GM21529 (cell line): ENCODE measurements around the gene NLE1.
"Not testable (repeated sequence)": the region's sequence is repeated elsewhere in the genome, so short reads cannot be mapped to it uniquely, and the experiment has no call there.

ENCODE experiments used
- ATAC-seq: cut with Tn5 transposase; IDR thresholded peaks from one replicate; pipeline ENCODE4 v1.9.1; 2021; ENCODE audit not compliant: unreplicated experiment

Gene NLE1

DNA sequence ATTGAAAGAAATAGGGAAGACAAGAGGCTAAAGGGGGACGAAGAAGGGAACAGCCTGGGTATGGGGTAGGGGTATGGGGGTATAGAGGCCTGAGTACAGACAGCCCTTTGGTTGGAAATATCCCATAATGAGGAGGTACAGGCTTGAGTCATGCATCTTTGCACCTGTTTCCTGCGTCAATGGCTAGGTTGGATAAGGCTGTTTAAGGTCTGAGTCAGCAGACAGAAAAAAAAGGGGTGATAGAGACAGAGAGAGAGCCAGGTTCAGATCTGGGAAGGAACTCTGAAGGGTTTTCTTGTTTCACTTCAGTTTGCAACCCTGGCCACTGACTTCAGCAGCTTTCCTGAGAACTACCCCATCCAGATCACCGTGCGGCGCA, 12.1 kb downstream of the NLE1 start:
- ATAC-seq: no peak

DNA sequence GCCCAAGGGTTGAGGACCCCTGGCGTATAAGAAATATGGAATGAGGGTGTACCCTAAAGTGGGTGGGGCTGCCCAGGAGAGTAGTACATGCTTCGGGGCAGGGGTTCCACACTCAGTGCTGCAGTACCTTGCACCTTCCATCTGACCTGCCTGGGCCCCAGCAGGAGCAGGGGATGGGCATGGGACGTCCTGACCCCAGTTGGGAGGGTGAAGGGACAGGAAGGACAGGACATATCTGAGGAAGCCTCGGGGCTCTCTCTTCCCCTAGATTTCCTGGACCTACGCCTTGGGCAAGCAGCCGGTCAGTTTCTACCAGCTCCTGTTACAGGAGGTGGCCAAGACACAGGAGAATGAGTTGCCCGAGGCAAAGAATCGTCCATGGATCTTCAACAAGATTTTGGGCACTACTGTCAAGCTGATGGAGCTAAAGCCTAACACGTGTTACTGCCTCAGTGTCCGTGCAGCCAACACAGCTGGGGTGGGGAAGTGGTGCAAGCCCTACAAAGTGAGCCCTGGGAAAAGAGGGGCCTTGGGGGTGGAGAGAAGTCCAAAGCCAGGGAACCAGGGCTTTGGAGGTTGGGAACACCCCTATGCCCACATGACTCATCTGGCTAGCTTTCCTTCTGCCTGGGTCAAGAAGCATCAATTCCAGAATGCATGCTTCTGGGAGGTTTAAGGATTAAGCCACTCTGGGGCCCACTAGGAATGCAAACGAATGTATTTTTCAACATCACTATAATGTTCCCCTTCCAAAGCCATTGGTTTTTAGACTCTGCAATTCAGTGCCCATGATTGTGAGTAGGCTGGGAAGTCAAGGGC, 12.7 kb downstream of the NLE1 start:
- no peak for ATAC-seq

DNA sequence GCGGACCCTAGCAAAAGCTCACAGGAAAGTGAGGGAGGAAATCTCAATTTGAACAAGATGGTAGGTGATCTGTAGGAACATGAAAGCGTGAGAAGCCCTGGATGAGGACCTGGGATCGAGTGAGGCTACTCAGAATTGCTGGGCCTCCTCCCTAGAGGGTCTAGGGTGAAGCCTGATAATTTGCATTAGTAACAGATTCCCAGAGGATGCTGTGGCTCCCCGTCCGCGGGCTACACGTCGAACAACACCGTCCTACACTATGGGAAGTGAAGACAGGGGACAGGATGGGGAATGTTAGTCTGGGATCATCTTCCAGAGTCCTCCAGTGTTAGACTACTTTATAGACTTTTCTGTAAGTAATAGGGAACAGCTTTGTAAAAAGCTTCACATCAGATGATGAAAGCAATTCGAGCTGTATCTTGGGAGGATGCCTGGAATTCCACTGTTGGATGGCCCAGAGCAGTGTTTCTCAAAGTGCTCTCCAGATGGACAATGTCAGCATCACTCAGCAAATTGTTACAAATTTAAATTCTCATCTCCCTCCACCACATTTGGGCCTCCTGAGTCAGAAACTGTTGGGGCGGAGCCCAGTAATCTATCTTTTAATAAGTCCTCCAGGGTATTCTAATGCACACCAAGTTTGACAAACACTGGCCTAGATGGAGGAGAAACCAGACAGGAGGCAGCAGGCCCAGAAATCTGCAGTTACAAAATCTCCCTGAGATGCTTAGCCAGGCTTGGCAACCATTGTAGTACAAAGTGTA, 14.2 kb downstream of the NLE1 start:
- ATAC-seq: no peak

DNA sequence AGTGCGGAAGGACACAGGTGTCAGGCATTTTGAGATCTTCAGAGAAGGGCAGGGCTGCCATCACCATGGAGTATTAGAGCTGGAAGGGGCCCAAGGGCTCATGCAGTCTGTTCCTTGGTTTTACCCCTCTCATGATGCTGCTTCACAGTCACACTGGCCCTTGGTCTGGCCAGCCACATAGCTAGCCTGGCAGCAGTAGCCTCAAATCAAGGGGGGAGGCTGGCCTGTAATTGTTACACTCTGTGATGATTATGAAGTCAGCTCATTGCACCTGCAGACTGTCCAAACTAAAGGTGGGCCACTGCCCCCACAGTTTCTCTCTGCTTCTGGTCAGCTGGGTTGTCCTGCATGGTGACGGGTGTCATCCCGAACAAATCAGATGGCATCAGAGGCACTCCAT, 20.8 kb downstream of the NLE1 start, which contains the start of gene FNDC8:
FNDC8 (plus strand) TSS at position 301 of the 400 bp plus-strand sequence; CDS start at position 380, 79 bp downstream.
- no peak for ATAC-seq

DNA sequence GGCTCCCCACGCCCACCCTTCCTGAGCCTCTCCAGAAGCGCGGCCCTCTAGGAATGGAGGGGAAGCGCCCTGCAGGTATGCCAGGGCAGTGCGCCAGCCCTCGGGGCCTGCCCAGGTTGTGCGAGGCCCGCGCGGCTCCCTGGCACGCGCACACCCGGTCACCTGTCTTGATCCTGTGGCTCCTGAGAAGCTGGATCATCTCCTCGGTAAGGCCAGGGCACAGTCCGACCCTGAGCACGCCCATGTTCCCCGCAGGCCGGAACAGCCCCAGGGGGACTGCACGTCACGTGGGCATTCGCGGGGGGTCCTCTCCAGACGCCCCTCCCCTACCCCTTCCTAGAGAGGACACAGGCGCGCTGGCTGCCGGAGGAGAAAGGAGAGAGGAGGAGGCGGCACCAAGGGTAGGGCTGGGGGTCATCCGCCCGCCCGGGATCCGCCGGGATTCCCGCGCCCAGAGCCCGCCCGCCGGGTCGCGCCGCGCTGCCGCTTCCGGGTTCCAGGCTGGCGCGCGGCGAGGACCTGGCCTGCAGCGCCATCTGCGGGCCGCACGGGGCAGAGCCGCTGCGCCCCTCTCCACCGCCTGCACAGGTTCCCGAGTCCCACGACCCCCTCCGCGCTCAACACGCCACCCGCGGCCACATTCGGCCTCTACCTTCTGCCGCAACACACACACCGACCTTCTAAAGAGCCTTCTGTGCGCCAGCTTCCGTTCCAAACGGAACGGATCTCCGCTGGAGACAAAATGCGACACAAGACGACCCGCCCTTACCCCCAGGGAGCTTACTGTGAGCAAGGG, 22.5 kb downstream of the NLE1 start, which contains the start of gene RAD51D:
RAD51D (minus strand) TSS at position 491 of the 796 bp plus-strand sequence; CDS start at position 244, 247 bp downstream.
- peak; percentile 81 for ATAC-seq

DNA sequence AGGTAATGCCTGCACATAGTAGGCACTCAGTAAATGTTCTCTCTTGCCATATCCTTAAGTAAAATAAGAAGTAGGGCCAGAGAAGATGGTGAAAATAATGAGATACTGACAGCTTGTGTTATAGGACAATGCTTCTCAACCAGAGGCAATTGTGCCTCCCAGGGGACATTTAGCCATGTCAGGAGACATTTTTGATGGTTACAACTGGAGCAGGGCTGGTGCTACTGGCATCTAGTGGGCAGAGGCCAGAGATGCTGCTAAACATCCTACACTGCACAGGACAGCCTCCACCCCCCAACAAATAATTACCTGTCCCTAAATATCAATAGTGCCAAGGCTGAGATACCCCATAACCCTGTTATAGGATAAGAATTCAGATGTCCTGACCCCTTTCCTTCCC, 24.1 kb downstream of the NLE1 start:
- ATAC-seq: no peak

DNA sequence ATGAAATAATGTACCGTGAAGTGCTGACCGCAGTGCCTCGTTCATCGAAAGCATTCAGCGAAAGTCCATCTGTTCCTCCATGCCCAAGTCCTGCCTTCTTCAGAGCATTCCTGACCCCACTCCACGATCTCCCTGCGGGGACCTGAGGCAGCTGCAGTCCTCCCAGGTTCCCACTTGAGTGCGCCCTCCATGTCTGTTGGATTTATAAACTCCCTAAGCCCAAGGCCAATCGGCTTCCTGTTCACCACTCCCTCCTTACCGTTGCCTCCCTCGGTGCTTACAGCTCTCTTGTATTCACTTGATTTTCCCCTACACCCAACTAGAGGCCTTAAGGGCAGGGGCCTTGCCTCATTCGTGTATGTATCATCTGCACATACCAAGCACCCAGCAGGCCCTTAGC, 25.3 kb downstream of the NLE1 start:
- no peak for ATAC-seq

DNA sequence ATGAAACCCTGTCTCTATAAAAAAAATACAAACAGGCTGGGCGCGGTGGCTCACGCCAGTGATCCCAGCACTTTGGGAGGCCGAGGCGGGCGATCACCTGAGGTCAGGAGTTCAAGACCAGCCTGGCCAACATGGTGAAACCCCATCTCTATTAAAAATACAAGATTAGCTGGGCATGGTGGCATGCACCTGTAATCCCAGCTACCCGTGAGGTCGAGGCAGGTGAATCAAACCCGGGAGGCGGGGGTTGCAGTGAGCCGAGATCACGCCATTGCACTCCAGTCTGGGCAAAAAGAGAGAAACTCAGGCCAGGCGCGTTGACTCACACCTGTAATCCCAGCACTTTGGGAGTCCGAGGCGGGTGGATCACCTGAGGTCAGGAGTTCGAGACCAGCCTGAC, 31.3 kb downstream of the NLE1 start:
- ATAC-seq: not testable (repeated sequence)

DNA sequence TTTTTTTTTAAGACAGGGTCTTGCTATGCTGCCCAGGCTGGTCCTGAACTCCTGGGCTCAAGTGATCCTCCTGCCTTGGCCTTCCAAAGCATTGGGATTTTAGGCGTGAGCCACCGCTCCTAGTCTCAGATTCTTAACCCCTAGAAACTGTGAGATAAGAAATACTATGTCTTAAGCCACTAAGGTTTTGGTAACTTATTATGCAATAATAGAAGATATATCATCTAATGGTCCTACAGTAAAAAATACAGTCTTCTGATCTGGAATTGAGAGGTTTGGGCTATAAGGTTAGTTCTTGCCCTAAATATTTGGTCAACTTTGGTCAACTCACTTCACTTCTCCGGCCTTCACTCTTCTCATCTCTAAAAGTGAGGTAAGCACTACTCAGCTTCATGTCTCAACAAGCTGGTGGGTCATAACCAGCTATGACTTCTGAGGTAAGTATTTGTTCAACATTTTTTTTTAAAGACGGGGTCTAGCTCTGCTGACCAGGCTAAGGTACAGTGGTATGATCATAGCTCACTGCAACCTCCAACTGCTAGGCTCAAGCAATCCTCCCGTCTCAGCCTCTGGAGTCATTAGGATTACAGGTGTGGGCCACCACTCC, 37.2 kb downstream of the NLE1 start:
- ATAC-seq: no peak

DNA sequence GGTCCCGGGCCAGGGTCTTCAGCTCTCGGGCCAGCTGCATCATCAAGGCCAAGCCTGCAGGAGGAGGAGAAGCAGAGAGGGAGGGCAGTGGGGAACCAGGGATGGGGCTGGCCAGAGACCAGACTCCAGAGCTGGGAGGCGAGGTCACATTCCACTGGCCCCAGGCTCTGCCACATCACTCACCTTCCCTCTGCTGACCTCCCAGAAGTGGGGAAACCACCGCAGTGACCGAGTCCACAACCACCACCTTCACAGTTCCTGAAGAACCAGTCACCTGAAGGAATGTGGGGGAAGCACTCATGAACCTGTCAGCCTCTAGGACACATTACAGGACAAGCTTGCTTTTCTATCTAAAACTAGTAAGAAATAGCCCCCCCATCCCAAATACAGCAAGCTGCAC, 38.8 kb downstream of the NLE1 start:
- ATAC-seq: no peak

DNA sequence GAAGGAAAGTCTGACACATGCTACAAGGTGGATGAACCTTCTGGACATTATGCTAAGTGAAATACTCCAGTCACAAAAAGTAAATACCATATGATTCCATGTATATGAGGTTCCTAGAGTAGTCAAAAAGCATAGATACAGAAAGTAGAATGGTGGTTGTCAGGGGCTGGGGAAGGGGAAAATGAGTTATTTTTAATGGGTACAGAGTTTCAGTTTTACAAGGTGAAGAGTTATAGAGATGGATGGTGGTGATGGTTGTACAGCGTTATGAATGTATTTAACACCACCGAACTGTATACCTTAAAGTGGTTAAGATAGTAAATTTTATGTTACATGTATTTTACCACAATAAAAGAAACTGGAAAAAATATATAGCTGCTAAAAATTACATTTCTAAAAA, 40.4 kb downstream of the NLE1 start:
- no peak for ATAC-seq

DNA sequence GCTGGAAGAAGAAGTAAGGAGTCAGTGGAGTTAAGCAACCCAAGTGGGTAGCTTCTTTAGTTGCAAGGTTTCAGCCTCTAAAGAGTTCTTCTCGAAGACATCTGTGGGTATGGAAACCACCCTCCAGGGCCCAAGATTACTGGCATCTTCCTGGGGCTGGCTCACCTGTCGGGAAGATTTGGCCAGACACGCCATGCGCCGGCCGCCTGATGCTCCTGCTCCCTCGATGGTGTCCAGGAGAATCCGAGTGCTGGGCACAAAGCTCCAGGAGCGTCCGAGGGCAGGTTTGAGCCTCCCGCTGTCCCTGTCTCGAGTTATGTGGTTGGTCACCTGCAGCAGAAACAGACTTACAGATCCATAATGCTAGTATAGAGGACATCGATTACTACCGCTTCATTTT, 41.1 kb downstream of the NLE1 start:
- no peak for ATAC-seq

DNA sequence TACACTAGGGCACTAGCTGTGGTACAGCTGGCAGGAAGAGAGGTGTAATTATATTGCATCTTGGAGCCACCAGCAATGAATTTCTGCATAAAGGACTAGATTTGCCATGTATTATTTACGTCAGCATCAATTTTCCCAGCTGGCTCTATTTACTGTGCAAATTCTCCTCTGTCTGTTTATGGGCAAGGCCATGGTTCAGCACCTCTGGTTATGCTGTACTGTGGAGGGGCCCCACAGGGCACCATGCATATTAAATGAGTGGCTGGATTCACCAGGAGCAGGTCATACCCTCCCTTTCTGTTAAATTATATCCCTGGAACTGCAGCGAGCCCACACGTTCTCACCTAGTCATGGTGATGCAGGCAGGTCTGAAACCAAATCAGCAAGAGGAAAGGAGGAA, 42.2 kb downstream of the NLE1 start:
- ATAC-seq: no peak

DNA sequence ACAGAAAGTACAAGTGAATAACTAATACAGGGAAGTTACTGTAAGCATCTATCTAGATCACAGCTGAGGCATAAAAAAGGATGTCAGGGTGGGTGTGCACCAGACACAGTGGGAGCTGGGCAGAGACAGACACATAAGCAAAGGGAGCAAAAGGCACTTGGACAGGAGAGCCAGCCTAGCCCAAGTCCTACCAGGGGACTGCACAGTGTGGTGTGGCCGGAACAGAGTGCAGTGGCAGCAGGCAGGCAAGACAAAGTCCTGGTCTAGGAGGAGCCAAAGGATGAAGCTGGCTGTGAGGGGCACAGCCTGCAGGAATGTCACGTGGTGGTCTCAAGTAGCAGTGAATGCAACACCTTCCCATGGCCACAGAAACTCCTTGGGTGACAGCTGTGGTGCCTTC, 44.3 kb downstream of the NLE1 start:
- no peak for ATAC-seq

DNA sequence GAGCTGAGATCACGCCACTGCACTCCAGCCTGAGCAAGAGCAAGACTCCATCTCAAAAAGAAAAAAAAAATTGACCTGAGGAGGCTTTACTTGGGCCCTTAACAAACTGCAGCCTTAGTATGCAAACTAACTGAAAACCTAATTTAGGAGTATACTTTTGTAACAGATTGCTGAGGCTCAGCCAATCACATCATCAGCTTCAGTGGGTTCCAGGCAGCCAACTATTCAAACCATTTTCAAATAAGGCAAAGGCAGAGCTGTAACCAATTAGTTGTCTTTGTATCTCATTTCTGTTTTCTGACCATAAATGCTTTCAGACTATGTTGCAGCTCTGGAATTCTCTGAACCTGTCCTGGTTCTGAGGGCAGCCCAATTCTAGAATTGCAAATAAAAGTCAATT, 46.4 kb downstream of the NLE1 start:
- no peak for ATAC-seq

DNA sequence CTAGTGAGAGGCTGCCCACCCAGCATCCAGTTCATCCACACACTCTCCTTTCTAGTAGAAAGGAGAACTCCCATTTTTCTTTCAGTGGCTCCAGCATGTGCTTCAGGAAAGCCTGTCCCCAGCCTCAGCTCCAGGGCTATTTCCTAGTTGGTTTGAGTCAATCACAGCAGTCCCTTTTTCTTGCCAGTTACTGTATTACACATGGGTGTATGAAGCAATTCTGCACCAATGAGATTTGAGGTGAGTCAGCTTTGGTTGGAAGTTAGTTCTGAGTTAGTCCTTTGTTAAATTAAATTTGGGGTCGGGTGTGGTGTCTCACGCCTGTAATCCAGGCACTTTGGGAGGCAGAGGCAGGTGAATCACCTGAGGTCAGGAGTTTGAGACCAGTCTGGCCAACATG, 47.2 kb downstream of the NLE1 start:
- no peak for ATAC-seq

DNA sequence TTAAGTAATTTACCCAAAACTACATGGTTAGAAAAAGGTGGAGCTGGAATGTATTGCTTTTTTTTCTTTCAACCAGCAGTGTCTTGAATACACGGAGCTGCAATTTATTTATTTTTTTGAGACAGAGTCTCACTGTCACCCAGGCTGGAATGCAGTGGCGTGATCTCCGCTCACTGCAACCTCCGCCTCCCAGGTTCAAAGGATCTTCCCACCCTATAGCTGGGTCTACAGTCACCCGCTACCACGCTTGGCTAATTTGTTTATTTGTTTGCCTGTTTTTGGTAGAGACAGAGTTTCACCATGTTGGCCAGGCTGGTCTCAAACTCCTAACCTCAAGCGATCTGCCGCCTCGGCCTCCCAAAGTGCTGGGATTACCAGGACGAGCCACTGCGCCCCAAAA, 51.4 kb downstream of the NLE1 start:
- not testable (repeated sequence) for ATAC-seq

DNA sequence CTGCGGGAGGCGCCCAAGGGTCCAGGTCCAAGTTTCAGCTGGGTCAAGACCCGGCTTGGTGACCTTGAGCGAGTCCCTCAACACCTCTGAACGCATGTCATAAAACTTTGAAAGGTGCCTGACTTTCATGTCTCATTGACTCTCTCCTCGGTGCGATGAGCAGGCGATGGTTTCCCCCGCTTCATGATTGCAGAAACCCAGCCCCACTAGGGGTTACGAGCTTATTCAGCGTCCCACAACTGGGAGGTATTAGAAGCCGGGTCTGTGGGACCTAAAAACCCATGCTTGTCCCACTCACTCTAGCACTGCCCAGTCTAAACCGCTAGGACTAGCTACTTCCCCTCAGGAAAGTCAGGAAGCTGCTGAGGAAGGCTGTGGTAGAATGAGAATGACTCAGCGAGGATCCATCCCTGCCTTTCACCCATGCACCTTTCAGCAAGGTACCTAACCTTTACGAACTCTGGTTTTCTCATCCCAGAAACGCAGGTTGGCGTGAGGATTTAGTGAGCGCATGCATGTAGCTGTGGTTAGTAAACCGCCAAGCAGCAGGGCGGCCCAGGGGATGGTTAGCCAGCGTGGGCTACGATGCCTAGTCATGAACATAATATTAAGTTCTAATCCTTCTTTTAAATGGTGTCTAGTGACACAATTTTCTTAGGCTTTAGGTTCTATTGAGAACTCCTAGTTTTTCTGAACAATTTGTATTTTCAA, 52.4 kb downstream of the NLE1 start:
- peak; percentile 23 for ATAC-seq

DNA sequence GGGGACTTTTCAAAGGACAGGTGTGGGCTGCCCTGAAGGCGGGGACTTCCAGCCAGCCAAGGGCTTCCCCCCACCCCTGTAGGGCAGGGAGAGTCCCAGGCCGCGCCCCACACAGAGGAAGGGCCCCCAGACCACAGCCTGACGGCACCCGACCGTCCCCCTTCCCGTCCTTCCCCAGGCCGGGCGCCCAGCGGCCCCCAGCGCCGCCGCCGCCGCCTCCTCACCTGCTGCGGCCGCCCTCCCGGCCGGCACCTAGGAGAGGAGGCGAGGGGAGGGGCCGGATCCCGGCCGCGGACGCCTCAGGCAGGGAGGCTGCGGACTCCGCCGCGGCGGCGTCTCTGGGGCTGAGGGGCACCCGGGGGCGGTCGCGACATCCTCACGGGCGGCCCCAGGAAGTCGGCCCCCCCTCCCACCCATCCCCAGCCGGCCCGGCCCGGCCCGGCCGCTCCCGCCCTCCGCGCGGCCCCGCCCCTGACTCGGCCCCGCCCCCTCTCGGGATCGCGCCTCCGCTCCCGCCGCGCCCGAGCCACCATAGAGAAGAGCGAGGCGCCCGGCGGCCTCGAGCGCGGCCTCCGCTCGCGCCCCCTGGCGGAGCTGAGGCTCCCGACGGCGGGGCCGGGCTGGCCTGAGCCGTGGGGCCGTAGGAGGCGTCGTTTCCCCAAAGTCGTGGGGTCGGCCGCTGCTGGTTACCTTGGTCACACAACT, 53.1 kb downstream of the NLE1 start:
- peak; percentile 64 for ATAC-seq
